Lower leg skin (tissue), 3 donors: Measurements from ENCODE around the gene NAPA.

Experiments used
- CTCF ChIP-seq, 3 donors: fragments of 450-650 bp; IDR thresholded peaks; one replicate each; pipeline ENCODE4 v1.5.1; 2016; ENCODE audit warnings: antibody characterized with exemption in 3 of 3, mild to moderate bottlenecking in 3 of 3, moderate library complexity in 2 of 3
- POLR2A ChIP-seq, 2 donors: fragments of 450-650 bp; IDR thresholded peaks; one replicate each; pipeline ENCODE4 v1.6.1; 2016 to 2017; ENCODE audit warnings: antibody characterized with exemption in 2 of 2, mild to moderate bottlenecking in 1 of 2, moderate library complexity in 1 of 2

- no peak for TF ChIP-seq CTCF (IDR thresholded peaks at IDR 0.05)
- no peak for TF ChIP-seq POLR2A (IDR thresholded peaks at IDR 0.05)
Observed at GRCh38 chr19:47520343-47520806, 5.5 kb upstream of the NAPA start.
